ENCODE measurements around the gene ST8SIA5. TPM values are rescaled to one million over a fixed set of nuclear protein-coding genes. Genes with fewer than 3 reads are reported as not detected.
A peak's percentile ranks its signal among the peaks of the same experiment; 100 is the strongest.

The ST8SIA5 gene
- total and polyA plus RNA-seq, 5 experiments from 2014 or later: 0.25 TPM; not detected in 4

- Mint-ChIP-seq H3K36me3 (peaks cover 0 to 21% (median 3%) of the 10 kb centered on the region in 3 donors), H3K9me3 (peaks cover 0 to 14% (median 2%) of the 10 kb centered on the region in 9 donors), H3K4me1 (peaks cover 10 to 22% (median 15%) of the 10 kb centered on the region in 4 donors), H3K4me3 (no peak overlapping the region), H3K27ac (peak overlapping the region in 1 of 10 donors; percentile 63), H3K27me3 (peaks cover 0 to 6% (median 2%) of the 10 kb centered on the region in 5 donors)
- POLR2A ChIA-PET: no interaction called here
- DNase-seq (no peak), ATAC-seq (no peak)
Measured at GRCh38 chr18:46629361-46629760, 127.5 kb downstream of the ST8SIA5 start.

DNA sequence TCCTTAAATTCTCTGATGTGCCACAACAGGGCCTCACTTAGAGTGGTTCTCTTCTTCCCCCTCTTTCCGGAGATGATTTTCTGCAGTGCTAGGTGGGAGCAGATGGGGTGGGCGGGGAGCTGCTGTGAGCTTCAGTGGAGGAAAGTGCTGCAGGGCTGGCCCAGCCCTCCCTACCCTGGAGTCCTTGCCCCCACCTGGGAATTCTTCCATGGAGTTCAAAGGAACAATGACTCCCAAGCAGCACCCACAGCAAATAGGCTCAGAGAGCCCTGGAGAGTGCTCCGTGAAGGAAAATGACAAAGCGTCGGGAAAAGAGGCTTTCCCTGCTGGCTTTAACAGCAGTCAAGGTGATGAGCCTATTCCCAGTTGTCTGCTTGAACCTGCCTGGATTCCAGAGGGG, 128.6 kb downstream of the ST8SIA5 start:
- Mint-ChIP-seq H3K4me3 (no peak overlapping the region), H3K36me3 (peaks cover 0 to 16% (median 3%) of the 10 kb centered on the region in 3 donors), H3K27ac (peak overlapping the region in 1 of 10 donors; percentile 32), H3K9me3 (peaks cover 0 to 7% (median 2%) of the 10 kb centered on the region in 9 donors), H3K4me1 (peaks cover 20 to 34% (median 25%) of the 10 kb centered on the region in 4 donors), H3K27me3 (peaks cover 0 to 6% (median 2%) of the 10 kb centered on the region in 5 donors)
- POLR2A ChIA-PET: no interaction called here
- DNase-seq (no peak), ATAC-seq (no peak)

DNA sequence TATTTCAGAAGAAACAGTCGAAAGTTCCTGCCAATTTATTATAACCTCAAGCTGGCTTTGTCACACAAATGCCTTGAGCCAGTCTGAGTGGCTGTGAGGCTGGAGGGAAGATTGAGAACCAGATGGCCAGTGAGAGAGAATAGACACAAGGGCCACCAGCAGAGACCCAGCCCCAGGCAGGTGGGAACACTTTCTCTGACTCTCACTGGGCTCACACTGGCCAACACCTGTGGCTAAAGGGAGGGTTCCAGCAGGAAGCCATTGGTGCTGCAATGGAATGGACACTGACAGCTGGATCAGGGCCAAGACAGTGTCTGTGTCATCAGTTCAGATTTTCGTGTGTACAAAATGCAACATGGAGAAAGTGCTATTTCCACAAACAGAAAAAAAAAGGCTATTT, 129.7 kb downstream of the ST8SIA5 start:
- Mint-ChIP-seq H3K4me1 (peaks cover 26 to 42% (median 34%) of the 10 kb centered on the region in 4 donors), H3K27ac (no peak overlapping the region), H3K36me3 (peaks cover 0 to 7% (median 3%) of the 10 kb centered on the region in 3 donors), H3K9me3 (peaks cover 0 to 7% (median 0%) of the 10 kb centered on the region in 9 donors), H3K27me3 (peaks cover 0 to 6% (median 2%) of the 10 kb centered on the region in 5 donors), H3K4me3 (no peak overlapping the region)
- DNase-seq: no peak
- no peak for ATAC-seq
- POLR2A ChIA-PET: no interaction called here

DNA sequence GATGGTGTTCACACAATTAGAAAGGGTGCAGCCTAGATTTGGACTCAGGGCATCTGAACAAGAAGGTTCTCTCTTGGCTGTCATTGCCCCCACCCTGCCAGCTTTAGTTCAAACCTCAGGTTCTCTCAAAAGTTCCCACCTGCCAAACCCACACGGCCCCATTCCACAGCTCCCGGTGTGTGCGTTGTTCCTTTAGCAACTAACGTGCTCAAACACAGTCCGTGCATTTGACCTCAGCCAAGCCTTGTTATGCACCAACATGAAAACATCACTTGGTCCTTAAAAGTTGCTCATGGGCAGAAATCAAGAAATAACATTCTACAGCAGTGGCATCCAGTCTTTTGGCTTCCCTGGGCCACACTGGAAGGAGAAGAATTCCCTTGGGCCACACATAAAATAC, 131.8 kb downstream of the ST8SIA5 start:
- ATAC-seq (no peak), DNase-seq (no peak)
- Mint-ChIP-seq H3K27ac (peak overlapping the region in 6 of 10 donors; percentile 29 to 92 (median 85)), H3K9me3 (no peaks in the 10 kb centered on the region), H3K36me3 (no peaks in the 10 kb centered on the region), H3K4me3 (peak overlapping the region in 2 of 10 donors; percentile 26 to 41), H3K27me3 (peaks cover 0 to 2% (median 0%) of the 10 kb centered on the region in 5 donors), H3K4me1 (peaks cover 38 to 56% (median 45%) of the 10 kb centered on the region in 4 donors)
- POLR2A ChIA-PET: interaction anchor here (0.6 to 0.7 kb wide), 2 partner anchors 393 to 704 kb away, joined by 3 read pairs; no protein-coding TSS in a partner anchor

GRCh38 chr18:46624127-46624526, 132.7 kb downstream of the ST8SIA5 start:
- POLR2A ChIA-PET: interaction anchor here (1.0 to 2.2 kb wide), 4 partner anchors 16 to 465 kb away, joined by 3 to 11 read pairs (median 6); a partner anchor contains a TSS
- peaks cover 33 to 49% (median 40%) of the 10 kb centered on the region in 4 donors for H3K4me1 Mint-ChIP-seq
- H3K27me3 Mint-ChIP-seq: peaks cover 0 to 2% (median 0%) of the 10 kb centered on the region in 5 donors
- H3K27ac Mint-ChIP-seq: peak overlapping the region; percentile 76 to 90 (median 85)
- no peaks in the 10 kb centered on the region for H3K36me3 Mint-ChIP-seq
- no peaks in the 10 kb centered on the region for H3K9me3 Mint-ChIP-seq
- ATAC-seq: peak; percentile 43 to 65
- H3K4me3 Mint-ChIP-seq: peak overlapping the region in 9 of 10 donors; percentile 16 to 75 (median 62)
- DNase-seq: peak in 2 of 10 donors; percentile 9 to 22

DNA sequence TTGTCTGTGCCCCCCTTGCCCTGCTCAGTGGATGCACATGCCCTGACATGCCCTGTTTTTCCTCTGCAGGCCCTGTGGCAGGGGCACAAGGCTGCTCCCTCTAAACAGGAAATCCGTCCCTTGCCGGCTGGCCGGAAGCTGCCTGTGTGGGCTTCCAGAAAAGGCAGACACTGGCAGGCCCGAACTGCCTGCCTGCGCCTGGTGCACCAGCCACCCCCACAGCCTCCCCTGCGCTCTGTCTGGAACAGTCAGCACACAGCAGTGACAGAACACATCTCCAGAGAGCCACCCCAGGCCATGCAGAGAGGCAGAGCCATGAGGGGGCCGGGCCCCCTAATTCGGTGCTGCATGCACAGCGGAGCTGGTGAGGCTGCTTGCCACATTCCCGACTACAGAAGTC, 133.3 kb downstream of the ST8SIA5 start:
- POLR2A ChIA-PET: interaction anchor here (1.0 to 2.2 kb wide), 4 partner anchors 17 to 465 kb away, joined by 3 to 11 read pairs (median 6); a partner anchor contains a TSS
- peaks cover 0 to 2% (median 0%) of the 10 kb centered on the region in 5 donors for H3K27me3 Mint-ChIP-seq
- peak overlapping the region; percentile 76 to 90 (median 82) for H3K27ac Mint-ChIP-seq
- peak in 9 of 10 donors; percentile 10 to 70 (median 18) for DNase-seq
- peak; percentile 76 to 78 for ATAC-seq
- H3K4me1 Mint-ChIP-seq: peaks cover 33 to 49% (median 40%) of the 10 kb centered on the region in 4 donors
- peak overlapping the region; percentile 16 to 75 (median 54) for H3K4me3 Mint-ChIP-seq
- H3K36me3 Mint-ChIP-seq: no peaks in the 10 kb centered on the region
- H3K9me3 Mint-ChIP-seq: no peaks in the 10 kb centered on the region

DNA sequence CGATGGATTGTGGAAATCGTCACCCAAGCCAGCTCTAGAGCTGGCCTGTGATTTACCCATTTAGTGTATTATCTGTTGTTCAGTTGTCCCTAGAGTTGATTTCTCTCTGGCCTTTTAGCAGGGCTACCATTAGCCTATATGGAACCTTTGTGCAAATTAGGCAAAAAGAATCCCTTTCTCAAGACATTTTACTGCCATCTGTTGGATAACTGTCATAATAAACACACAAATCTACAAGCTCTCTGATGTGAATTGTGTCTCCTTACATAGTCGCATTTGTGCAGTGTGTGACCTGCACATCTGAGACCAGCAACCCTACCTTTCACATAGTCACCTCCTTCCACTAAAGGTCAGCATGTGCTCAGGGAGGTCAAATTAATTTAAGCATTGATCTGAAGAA, 133.9 kb downstream of the ST8SIA5 start:
- ATAC-seq (peak in 1 of 2 donors; percentile 27), DNase-seq (peak in 1 of 10 donors; percentile 6)
- Mint-ChIP-seq H3K4me1 (peaks cover 33 to 49% (median 40%) of the 10 kb centered on the region in 4 donors), H3K27me3 (peaks cover 0 to 2% (median 0%) of the 10 kb centered on the region in 5 donors), H3K27ac (peak overlapping the region in 9 of 10 donors; percentile 76 to 90 (median 84)), H3K4me3 (peak overlapping the region; percentile 9 to 75 (median 38)), H3K36me3 (no peaks in the 10 kb centered on the region), H3K9me3 (no peaks in the 10 kb centered on the region)
- POLR2A ChIA-PET: interaction anchor here (1.0 to 2.2 kb wide), 4 partner anchors 17 to 464 kb away, joined by 3 to 11 read pairs (median 6); a partner anchor contains a TSS

DNA sequence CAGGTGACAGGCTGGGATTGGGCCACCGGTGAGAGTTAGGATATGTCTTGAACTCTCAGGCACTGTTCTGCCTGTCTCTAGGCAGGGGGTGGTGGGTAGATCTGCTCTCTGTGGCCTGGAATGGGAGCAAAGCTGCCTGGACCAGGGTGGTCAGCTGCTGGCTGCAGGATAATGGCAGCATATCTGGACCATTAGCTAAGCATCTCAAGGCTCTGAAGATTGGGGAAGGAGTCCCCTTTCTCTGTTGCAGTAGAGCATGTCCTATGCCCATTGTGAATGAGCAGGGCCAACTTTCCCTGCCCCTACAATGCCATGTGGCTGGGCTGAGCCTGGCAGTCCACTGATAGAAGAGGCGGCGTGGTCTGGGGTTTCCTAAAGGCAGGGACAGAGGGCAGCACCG, 134.4 kb downstream of the ST8SIA5 start:
- H3K4me3 Mint-ChIP-seq: peak overlapping the region in 3 of 10 donors; percentile 20 to 42 (median 22)
- peak overlapping the region in 8 of 10 donors; percentile 41 to 90 (median 80) for H3K27ac Mint-ChIP-seq
- POLR2A ChIA-PET: interaction anchor here (2.2 kb wide), 1 partner anchor 449 kb away, joined by 8 read pairs; a partner anchor contains a TSS
- H3K9me3 Mint-ChIP-seq: no peaks in the 10 kb centered on the region
- no peaks in the 10 kb centered on the region for H3K27me3 Mint-ChIP-seq
- DNase-seq: no peak
- no peaks in the 10 kb centered on the region for H3K36me3 Mint-ChIP-seq
- ATAC-seq: no peak
- H3K4me1 Mint-ChIP-seq: peaks cover 33 to 49% (median 40%) of the 10 kb centered on the region in 4 donors

DNA sequence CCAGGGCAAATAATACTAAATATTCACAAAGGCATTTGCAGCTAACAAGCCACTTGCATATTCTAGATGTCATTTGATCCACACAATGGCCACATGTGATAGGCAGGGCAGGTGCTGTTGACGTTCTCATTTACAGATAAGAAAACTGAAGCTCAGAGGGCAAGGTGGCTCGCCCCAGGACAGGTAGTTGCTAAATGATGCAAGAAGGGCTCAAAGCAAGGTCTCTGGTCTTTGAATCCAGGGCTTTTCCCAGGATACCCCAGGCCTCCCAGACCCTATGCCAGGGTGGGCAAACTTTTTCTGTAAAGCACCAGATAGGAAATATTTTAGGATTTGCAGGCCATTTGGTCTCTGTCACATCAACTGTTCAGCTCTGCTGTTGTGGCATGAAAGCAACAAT, 135.0 kb downstream of the ST8SIA5 start:
- no peaks in the 10 kb centered on the region for H3K27me3 Mint-ChIP-seq
- no peaks in the 10 kb centered on the region for H3K9me3 Mint-ChIP-seq
- POLR2A ChIA-PET: interaction anchor here (2.2 kb wide), 1 partner anchor 448 kb away, joined by 8 read pairs; a partner anchor contains a TSS
- H3K4me1 Mint-ChIP-seq: peaks cover 33 to 49% (median 40%) of the 10 kb centered on the region in 4 donors
- no peak for DNase-seq
- H3K27ac Mint-ChIP-seq: peak overlapping the region in 9 of 10 donors; percentile 5 to 89 (median 81)
- H3K36me3 Mint-ChIP-seq: no peaks in the 10 kb centered on the region
- no peak for ATAC-seq
- peak overlapping the region in 3 of 10 donors; percentile 4 to 16 (median 14) for H3K4me3 Mint-ChIP-seq

GRCh38 chr18:46621111-46621766, 135.6 kb downstream of the ST8SIA5 start:
- H3K27me3 Mint-ChIP-seq: peaks cover 0 to 3% (median 0%) of the 10 kb centered on the region in 5 donors
- H3K4me1 Mint-ChIP-seq: peaks cover 33 to 49% (median 40%) of the 10 kb centered on the region in 4 donors

GRCh38 chr18:46619559-46619958, 137.3 kb downstream of the ST8SIA5 start:
- Mint-ChIP-seq H3K27ac (peak overlapping the region in 1 of 10 donors; percentile 81), H3K4me1 (peaks cover 30 to 42% (median 35%) of the 10 kb centered on the region in 4 donors), H3K36me3 (no peaks in the 10 kb centered on the region), H3K4me3 (no peak overlapping the region), H3K9me3 (no peaks in the 10 kb centered on the region), H3K27me3 (peaks cover 0 to 4% (median 0%) of the 10 kb centered on the region in 5 donors)
- POLR2A ChIA-PET: no interaction called here
- no peak for ATAC-seq
- no peak for DNase-seq

More at GRCh38 chr18:46621111-46621766, 135.6 kb downstream of the ST8SIA5 start:
- DNase-seq (peak in 3 of 10 donors; percentile 5 to 44 (median 28)), ATAC-seq (peak; percentile 39 to 55)
- POLR2A ChIA-PET: no interaction called here
- H3K9me3 Mint-ChIP-seq: no peaks in the 10 kb centered on the region
- H3K4me3 Mint-ChIP-seq: peak overlapping the region in 9 of 10 donors; percentile 14 to 54 (median 42)
- H3K36me3 Mint-ChIP-seq: no peaks in the 10 kb centered on the region
- H3K27ac Mint-ChIP-seq: peak overlapping the region; percentile 42 to 89 (median 82)
